GM12865 (cell line): ENCODE data around the gene MARCHF2.

ENCODE experiments used
- DNase-seq: peaks from one replicate; pipeline ENCODE4 v3.0.0; 2010; ENCODE audit warnings: low read depth
- H3K4me3 ChIP-seq: 2 replicates; pipeline ENCODE4 v1.5.1; 2011; ENCODE audit warnings: mild to moderate bottlenecking, low read depth, low read length, control low read depth
- TF ChIP-seq, protein P1 (sequence below): IDR thresholded peaks from 2 replicates; pipeline ENCODE4 v1.5.1; 2011; ENCODE audit warnings: low read length, control low read depth, low read depth, inconsistent platforms; ENCODE audit not compliant: insufficient read depth; ENCODE audit errors: missing control alignments

The MARCHF2 gene

DNA sequence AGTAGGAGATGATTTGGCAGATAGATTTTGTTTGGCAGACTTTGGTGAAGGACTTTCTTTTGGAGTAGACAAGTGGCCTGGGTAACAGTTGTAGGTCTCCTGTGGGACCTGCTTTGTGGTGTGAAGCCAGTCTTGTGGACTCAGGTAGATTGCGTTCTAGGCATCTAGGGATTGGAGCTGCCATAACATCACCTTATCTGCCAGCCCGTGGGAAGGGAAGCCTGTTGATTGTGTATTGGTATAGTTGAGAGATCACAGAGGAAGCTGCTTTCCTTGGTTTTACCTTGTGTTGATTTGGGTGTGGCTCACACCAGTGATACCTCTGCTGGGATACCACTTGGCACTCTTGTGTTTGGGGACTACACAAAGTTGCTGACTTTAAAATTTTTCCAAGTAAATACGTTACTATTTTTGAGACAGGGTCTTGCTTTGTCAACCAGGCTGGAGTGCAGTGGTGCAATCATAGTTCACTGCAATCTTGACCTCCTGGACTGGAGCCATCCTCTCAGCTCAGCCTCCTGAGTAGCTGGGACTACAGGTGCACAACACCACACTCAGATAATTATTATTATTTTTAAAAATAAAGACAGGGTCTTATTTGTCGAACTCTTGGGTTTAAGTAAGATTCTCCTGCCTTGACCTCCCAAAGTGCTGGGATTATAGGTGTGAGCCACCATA, 39.5 kb downstream of the MARCHF2 start:
- TF ChIP-seq, protein P1, sequence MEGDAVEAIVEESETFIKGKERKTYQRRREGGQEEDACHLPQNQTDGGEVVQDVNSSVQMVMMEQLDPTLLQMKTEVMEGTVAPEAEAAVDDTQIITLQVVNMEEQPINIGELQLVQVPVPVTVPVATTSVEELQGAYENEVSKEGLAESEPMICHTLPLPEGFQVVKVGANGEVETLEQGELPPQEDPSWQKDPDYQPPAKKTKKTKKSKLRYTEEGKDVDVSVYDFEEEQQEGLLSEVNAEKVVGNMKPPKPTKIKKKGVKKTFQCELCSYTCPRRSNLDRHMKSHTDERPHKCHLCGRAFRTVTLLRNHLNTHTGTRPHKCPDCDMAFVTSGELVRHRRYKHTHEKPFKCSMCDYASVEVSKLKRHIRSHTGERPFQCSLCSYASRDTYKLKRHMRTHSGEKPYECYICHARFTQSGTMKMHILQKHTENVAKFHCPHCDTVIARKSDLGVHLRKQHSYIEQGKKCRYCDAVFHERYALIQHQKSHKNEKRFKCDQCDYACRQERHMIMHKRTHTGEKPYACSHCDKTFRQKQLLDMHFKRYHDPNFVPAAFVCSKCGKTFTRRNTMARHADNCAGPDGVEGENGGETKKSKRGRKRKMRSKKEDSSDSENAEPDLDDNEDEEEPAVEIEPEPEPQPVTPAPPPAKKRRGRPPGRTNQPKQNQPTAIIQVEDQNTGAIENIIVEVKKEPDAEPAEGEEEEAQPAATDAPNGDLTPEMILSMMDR, result no peak
- no peak overlapping the region for H3K4me3 ChIP-seq
- no peak for DNase-seq

DNA sequence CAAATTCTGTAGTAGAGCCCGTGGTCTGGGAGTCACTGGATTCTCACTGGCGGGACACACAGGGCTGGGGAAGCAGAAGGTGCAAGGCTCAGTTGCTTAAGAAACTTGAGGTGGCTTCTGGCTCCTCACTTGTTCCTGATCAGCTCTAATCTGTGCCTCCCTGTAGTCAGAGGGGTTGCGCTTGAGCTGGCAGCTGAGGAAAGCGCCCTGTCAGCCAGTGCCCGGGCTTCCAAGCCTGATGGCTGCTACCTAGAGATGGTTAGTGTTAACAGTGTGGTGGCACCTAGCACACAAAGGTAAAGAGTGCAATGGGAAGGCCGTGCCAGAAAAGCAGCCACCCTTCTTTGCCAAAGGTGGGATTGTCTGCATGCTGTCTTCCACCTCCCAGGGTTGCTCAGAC, 40.5 kb downstream of the MARCHF2 start:
- TF ChIP-seq, protein P1, result no peak
- H3K4me3 ChIP-seq, result no peak overlapping the region
- no peak for DNase-seq

DNA sequence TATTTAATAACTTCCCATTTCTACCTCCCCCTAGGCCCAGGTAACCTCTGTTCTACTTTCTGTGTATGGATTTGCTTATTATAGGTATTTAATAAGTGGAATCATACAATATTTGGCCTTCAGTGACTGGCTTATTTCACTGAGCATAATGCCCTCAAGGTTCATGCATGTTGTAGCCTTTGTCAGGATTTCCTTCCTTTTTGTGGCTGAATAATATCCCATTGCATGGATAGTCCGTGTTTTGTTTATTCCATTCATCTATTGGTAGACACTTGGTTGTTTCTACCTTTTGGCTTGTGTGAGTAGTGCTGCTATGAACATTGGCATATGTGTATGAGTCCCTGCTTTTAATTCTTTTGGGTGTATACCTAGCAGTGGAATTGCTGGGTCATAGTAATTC, 41.1 kb downstream of the MARCHF2 start:
- H3K4me3 ChIP-seq, result no peak overlapping the region
- DNase-seq, result no peak
- TF ChIP-seq, protein P1, result no peak

DNA sequence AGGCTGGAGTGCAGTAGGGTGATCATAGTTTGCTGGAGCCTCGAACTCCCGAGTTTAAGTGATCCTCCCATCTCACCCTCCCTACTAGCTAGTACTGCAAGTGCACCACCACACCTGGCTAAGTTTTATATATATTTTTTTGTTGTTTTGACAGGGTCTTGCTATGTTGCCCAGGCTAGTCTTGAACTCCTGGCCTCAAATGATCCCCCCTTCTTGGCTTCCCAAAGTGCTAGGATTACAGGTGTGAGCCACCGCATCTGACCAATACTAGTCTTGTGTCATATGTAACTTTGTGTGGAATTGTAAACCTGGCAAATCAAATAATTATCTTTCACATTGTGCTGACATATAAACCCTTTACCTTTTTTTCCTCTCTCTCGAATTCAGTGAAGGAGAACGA, 41.9 kb downstream of the MARCHF2 start:
- no peak overlapping the region for H3K4me3 ChIP-seq
- no peak for DNase-seq
- TF ChIP-seq, protein P1, result no peak

DNA sequence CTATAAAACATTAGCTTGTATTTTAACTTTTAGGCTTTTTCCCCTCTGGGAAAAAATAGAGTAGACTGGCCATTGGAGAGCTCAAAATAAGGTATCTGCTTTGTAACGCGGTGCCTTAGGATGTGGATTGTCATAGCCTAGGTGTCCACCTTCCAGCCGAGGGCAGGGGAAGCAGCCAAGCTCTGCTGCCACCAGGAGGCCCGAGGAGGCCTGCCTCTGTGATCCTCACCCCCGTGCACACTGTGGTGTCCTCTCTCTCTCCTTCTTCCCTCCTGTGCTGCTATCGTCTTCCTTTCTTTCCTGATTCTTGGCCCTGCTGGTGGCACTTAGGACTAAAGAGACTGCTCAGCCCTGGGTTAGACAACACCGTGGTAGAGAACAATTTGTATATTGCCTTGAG, 43.0 kb downstream of the MARCHF2 start:
- no peak for DNase-seq
- TF ChIP-seq, protein P1, result no peak
- no peak overlapping the region for H3K4me3 ChIP-seq

DNA sequence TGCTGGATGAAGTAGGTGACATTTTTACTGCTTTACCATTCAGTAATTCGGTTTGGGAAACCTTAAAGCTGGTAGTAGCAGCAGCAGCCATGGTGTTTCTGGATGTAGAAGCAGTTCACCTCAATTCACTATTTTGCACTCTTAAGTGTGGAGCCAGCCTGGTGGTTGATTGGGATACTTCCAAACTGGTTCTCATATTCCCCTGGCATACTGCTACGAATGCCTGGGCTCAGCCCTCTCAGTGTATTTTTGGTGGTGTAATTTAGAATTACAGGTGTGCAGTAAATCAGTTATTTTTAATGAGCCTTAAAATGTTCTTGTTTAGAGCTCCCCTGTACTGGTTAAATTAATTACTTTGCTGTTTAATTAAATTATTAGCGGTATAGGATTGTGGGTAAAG, 44.1 kb downstream of the MARCHF2 start:
- TF ChIP-seq, protein P1, result no peak
- DNase-seq, result no peak
- H3K4me3 ChIP-seq, result no peak overlapping the region

DNA sequence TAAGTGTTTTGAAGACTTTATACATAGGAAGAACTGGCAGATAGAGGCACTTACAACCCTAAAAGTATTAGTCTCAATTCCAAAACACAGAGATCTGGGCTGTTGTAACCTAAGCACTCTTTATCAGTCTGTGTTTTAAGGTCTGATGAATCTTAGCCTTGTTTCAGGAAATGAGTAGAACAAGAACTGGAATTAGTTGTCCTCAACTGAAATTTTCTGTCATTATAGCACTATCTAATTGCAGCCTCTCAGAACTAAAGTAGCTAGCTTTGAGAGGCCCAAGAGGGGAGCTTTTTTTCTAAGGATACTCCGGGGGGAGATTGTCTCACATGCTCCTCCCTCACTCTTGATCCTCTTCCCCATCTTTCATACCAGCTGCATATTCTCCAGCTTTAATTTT, 44.7 kb downstream of the MARCHF2 start:
- no peak overlapping the region for H3K4me3 ChIP-seq
- no peak for DNase-seq
- TF ChIP-seq, protein P1, result no peak
